Activated naive CD8-positive, alpha-beta T cell treated with anti-CD3 and anti-CD28 coated beads, Interleukin-2, amount 50 U/mL, for 24 hours (primary cell): ENCODE results near the gene STT3B.

Source experiments
- ATAC-seq: fragments of 150-1000 bp; cut with Tn5 transposase; one replicate; pipeline ENCODE4 v1.10.0; 2021
- DNase-seq: peaks from one replicate; pipeline ENCODE4 v3.0.0; 2021
- H3K27ac Mint-ChIP-seq: one replicate; pipeline ENCODE4 v1.8.0; 2021; ENCODE audit warnings: mild to moderate bottlenecking, mixed read lengths
- H3K27me3 Mint-ChIP-seq: one replicate; pipeline ENCODE4 v1.8.0; 2021; ENCODE audit warnings: mixed read lengths
- H3K36me3 Mint-ChIP-seq: one replicate; pipeline ENCODE4 v1.8.0; 2021; ENCODE audit warnings: low read depth, mixed read lengths
- H3K4me1 Mint-ChIP-seq: one replicate; pipeline ENCODE4 v1.8.0; 2021; ENCODE audit warnings: mixed read lengths
- H3K4me3 Mint-ChIP-seq: one replicate; pipeline ENCODE4 v1.8.0; 2021; ENCODE audit warnings: mild to moderate bottlenecking, moderate library complexity, mixed read lengths
- H3K9me3 Mint-ChIP-seq: one replicate; pipeline ENCODE4 v1.8.0; 2021; ENCODE audit warnings: mixed read lengths

The STT3B gene

DNA sequence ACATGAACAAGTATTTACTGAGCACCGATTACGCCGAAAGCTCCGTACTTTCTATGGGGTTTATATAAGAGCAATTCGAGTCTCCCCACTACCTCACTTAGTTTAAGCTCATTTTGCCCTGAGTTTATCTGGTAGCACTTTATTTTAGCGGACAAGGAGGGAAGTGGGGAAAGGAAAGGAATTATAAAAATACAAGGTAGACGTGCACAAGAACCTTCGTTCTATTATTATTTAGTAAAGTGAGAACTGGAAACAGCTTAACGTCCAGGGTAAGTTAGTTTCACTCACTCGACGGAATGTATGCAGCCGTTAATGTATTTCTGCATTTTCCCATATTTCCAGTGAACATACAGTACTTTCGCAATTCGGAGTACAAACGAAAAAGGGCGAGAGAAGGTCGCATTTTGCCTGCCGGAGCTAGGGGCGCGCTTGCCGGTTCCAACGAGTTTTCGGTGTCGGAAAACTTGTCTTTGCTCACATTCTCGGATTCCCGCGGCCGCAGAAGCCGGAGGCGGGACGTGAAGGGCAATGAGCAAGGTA is 1.2 kb upstream of the STT3B start:
- Mint-ChIP-seq H3K27me3 (no peaks in the 10 kb centered on the region), H3K27ac (peak overlapping the region; percentile 97), H3K4me1 (peaks cover 21% of the 10 kb centered on the region), H3K9me3 (no peaks in the 10 kb centered on the region), H3K4me3 (no peak overlapping the region), H3K36me3 (peaks cover 8% of the 10 kb centered on the region)
- no peak for ATAC-seq
- DNase-seq = no peak

DNA sequence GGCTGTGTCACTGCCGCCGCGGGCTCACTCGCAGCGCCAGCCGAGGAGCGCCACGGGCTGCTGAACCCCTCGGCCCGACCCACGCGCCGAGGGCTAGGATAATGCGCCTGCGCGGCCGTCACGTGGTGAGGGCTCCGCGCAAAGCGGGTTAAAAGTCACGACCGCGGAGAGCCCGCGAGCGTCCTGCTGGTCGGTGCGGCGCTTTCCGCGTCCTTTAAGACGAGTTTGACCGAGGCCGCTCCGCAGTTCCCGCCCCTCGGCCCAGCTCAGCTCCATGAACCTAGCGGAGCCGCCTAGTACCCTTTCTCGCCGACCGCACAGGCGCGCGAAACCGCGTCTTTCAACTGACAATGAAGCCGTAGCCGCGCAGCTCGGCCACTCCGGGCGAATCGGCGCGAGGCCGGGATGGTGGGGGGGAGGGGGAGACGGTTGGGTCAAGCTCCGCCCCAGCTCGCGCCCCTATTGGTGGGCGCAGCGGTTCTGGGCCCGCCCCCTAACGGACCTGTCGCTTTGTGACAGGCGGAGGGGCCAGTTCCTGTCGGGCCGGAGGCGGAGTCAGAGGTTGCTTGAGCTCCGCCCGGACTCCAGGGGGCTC is 636 bp upstream of the STT3B start:
- Mint-ChIP-seq H3K9me3 (no peaks in the 10 kb centered on the region), H3K27ac (peak overlapping the region; percentile 97), H3K4me3 (no peak overlapping the region), H3K4me1 (peaks cover 25% of the 10 kb centered on the region), H3K27me3 (no peaks in the 10 kb centered on the region), H3K36me3 (peaks cover 9% of the 10 kb centered on the region)
- ATAC-seq (peak; percentile 85), DNase-seq (peak; percentile 98)

DNA sequence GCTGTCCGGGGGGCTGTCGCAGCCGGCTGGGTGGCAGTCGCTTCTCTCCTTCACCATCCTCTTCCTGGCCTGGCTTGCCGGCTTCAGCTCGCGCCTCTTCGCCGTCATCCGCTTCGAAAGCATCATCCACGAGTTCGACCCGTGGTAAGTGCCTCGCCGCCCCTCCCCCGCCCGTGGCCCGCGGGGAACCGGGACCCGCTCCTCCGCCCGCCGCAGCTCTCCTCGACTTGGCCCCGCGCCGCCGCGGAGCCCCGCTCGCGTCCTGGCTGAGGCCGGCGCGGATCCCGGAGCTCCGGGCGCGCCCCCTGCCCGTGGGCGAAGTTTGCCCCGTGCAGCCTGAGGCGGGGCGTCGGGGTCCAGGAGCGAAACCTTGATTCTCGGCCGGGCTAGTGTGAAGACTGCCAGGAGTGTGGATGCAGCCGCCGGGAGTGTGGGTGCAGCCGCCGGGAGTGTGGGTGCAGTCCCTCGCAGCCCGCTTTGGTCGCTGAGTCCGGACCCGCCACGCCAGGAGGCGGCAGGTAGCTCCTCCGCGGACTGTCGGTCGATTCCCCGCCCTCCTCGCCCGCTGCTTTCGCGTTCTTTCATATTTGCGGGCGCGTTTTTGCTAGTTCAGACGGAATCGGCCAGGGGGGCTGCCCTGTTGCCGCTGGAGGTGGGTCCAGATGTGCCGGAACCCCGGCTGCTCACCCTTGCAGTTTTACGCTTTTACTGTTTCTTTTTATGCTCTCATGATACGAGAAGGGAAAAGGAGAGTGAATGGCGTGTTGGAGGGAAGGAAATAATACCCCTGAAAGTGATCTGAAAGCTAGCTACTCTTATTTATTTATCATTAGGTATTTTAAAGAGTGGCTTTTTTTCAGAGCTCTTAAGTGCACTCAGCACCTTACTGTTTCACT is 692 bp downstream of the STT3B start:
- peak; percentile 1 for ATAC-seq
- peak; percentile 57 for DNase-seq
- no peaks in the 10 kb centered on the region for H3K9me3 Mint-ChIP-seq
- peaks cover 38% of the 10 kb centered on the region for H3K4me1 Mint-ChIP-seq
- no peak overlapping the region for H3K4me3 Mint-ChIP-seq
- H3K36me3 Mint-ChIP-seq = peaks cover 19% of the 10 kb centered on the region
- H3K27ac Mint-ChIP-seq = peak overlapping the region; percentile 97
- no peaks in the 10 kb centered on the region for H3K27me3 Mint-ChIP-seq

DNA sequence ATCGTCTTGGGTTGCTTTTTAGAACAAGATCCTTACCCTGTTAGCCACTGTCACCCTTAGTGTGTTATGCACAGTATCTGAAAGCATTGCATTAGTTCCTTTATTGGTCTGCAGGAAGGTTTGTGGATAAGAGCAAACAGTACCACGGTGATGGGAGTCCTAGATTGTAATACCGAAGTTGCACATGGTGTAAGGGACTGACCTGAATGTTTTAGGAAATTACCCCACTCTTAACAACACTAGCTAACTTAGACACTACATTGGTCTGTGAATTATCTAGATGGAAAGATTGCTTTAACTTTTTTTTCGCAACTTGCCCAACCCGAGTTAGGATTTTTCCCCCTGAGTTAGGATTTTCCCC is 1.3 kb downstream of the STT3B start:
- H3K9me3 Mint-ChIP-seq = no peaks in the 10 kb centered on the region
- H3K27ac Mint-ChIP-seq = peak overlapping the region; percentile 91
- ATAC-seq (no peak), DNase-seq (no peak)
- no peak overlapping the region for H3K4me3 Mint-ChIP-seq
- H3K36me3 Mint-ChIP-seq = peaks cover 19% of the 10 kb centered on the region
- H3K4me1 Mint-ChIP-seq = peaks cover 44% of the 10 kb centered on the region
- H3K27me3 Mint-ChIP-seq = no peaks in the 10 kb centered on the region

DNA sequence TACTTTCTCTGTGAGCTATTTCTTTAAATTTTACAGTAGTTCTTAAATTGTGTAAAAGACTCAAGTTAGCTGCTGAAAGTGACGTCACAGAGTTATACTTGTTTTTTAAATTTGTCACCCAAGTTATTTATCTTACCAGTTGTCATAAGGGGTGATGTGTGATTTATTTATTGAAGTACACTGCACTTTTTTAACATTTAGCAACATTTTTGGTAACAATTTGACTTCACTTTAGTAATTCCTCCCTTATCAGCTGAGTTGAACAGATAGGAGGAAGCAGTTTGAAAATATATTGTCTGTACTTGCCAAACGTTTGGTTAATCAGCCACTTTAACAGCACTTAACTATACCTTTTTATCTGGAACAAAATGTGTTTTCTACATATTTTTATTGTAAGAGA is 3.8 kb downstream of the STT3B start:
- Mint-ChIP-seq H3K36me3 (peaks cover 23% of the 10 kb centered on the region), H3K27ac (peak overlapping the region; percentile 77), H3K9me3 (no peaks in the 10 kb centered on the region), H3K4me3 (no peak overlapping the region), H3K4me1 (peaks cover 64% of the 10 kb centered on the region), H3K27me3 (no peaks in the 10 kb centered on the region)
- ATAC-seq = no peak
- DNase-seq = no peak

DNA sequence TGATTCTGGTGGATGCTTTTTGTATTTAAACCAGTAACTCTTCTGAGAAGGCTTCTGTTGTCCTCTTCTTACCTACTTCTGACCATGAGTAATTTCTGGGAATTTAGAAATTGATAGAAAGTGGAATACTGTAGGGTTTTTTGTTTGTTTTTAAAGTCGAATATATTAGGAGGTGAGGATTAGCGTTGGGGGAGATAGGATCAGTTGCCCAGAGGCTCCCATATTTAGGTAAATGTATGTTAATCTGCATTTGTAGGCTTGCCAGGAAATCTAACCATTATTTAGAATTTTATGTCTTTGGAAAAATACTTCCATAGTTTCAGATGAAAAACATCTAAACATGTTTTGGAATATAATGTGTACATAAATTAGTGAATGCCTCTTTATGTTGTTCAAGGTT is 6.1 kb downstream of the STT3B start:
- Mint-ChIP-seq H3K4me3 (no peak overlapping the region), H3K36me3 (peaks cover 36% of the 10 kb centered on the region), H3K27ac (peak overlapping the region; percentile 61), H3K27me3 (no peaks in the 10 kb centered on the region), H3K9me3 (no peaks in the 10 kb centered on the region), H3K4me1 (peaks cover 77% of the 10 kb centered on the region)
- no peak for DNase-seq
- no peak for ATAC-seq

DNA sequence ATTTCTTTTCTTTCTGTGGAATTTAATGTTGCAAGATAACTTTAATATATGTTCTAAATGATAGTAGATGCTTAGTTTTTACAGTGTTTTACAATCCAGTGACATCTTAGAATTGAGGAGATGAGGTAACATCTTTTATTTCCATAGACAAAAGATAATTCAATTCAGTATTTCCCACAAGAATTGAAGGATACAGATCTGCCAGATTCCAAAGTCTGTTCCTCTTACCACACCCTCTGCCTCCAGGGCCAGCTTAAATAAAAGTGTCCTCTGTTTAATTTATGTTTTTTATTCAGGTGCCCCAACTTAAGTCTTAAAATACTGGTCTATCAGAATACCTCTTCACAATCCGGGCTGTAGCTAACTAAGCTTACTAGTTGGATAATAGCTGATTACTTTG is 6.5 kb downstream of the STT3B start:
- ATAC-seq (no peak), DNase-seq (no peak)
- Mint-ChIP-seq H3K9me3 (no peaks in the 10 kb centered on the region), H3K36me3 (peaks cover 36% of the 10 kb centered on the region), H3K4me1 (peaks cover 82% of the 10 kb centered on the region), H3K27ac (no peak overlapping the region), H3K27me3 (no peaks in the 10 kb centered on the region), H3K4me3 (no peak overlapping the region)

DNA sequence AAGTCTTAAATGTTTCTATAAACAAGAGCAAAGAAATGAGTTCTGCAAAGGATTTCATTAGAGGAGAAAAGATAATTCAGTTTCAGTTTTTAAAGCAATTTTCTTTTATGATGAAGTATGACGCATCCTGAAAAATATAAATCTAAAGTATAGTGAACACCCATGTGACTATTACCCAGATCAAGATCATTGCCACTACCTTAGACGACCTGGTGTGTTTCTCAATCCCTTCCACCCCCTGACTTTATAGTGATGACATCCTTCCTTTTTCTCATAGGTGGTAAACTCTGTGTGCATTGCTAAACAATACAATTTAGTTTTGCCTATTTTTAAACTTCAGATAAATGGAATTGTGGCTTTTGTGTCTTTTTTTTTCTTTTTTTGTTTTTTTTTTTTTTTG is 8.4 kb downstream of the STT3B start:
- Mint-ChIP-seq H3K4me1 (peaks cover 88% of the 10 kb centered on the region), H3K4me3 (no peak overlapping the region), H3K27me3 (no peaks in the 10 kb centered on the region), H3K9me3 (no peaks in the 10 kb centered on the region), H3K27ac (peak overlapping the region; percentile 62), H3K36me3 (peaks cover 33% of the 10 kb centered on the region)
- no peak for DNase-seq
- ATAC-seq = peak; percentile 77

DNA sequence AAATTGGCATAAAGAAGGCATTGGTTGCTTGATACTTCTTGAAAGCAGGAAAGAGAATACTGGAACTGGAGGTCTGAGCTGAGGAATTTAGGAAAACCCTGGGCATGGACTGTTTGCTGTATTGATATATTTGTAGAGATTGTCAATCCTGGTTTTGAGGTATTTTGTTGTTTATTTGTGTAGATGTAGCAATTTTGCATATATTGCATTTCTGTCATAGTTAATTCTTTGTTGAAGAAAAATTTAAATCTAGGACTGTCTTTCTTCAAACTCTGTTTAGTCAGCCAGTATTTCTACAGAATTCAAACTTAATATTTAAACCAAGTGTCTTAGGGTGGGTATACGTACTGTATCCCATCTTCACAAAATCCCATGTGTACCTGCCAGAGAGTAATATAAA is 9.5 kb downstream of the STT3B start:
- Mint-ChIP-seq H3K4me1 (peaks cover 88% of the 10 kb centered on the region), H3K4me3 (no peak overlapping the region), H3K36me3 (peaks cover 28% of the 10 kb centered on the region), H3K27ac (no peak overlapping the region), H3K27me3 (no peaks in the 10 kb centered on the region), H3K9me3 (no peaks in the 10 kb centered on the region)
- DNase-seq (no peak), ATAC-seq (no peak)

DNA sequence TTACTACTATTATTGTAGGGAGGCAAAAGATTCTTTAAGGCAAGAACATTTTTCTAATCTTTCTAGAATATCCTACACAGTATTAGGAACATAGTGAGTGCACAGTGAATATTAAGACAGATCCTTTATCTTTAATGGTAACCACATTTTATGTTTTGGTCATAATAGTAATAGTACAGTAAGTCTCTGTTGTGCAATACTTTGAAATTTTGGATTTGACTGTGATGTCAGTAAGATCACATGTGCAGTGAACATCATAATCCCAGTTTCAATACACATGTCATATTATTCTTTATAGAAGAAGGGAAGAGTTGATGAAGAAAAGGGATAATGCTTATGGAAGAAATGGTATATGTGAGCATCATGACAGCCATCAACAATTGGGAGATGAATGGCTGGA is 10.7 kb downstream of the STT3B start:
- peaks cover 20% of the 10 kb centered on the region for H3K36me3 Mint-ChIP-seq
- no peak overlapping the region for H3K4me3 Mint-ChIP-seq
- ATAC-seq = no peak
- no peak for DNase-seq
- no peaks in the 10 kb centered on the region for H3K27me3 Mint-ChIP-seq
- H3K9me3 Mint-ChIP-seq = no peaks in the 10 kb centered on the region
- no peak overlapping the region for H3K27ac Mint-ChIP-seq
- H3K4me1 Mint-ChIP-seq = peaks cover 86% of the 10 kb centered on the region

DNA sequence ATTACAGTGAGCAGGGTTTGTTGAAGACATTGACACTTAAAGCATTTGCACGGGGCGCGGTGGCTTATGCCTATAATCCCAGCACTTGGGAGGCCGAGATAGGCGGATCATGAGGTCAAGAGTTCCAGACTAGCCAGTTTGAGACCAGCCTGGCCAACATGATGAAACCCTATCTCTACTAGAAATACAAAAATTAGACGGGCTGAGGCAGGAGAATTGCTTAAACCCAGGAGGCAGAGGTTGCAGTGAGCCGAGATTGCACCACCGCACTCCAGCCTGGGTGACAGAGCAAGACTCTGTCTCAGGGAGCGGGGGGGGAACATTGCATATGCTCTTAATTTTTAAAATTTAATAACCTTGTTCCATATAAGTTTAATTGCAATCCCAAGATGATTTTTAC is 11.9 kb downstream of the STT3B start:
- ATAC-seq (no peak), DNase-seq (no peak)
- no peak overlapping the region for H3K27ac Mint-ChIP-seq
- no peak overlapping the region for H3K4me3 Mint-ChIP-seq
- H3K36me3 Mint-ChIP-seq = peaks cover 20% of the 10 kb centered on the region
- no peaks in the 10 kb centered on the region for H3K27me3 Mint-ChIP-seq
- no peaks in the 10 kb centered on the region for H3K9me3 Mint-ChIP-seq
- H3K4me1 Mint-ChIP-seq = peaks cover 81% of the 10 kb centered on the region

DNA sequence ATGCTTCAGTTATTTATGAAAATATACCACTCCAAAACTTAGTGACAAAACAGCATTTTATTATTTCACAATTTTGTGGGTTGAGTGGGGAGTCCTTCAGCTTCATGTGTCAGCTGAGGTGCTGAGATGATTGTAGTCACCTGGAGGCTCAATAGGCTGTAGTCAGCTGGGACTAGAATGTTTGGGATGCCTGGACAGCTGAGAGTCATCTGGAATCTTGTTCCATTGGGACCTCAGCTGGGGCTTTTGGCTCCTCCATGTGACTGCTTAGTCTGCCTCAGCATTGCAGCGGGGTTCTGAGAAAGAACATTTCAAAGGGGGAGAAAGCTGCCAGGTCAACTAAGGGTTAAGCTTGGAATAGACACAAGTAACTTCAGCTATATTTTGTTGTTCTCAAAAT is 13.4 kb downstream of the STT3B start:
- Mint-ChIP-seq H3K4me3 (no peak overlapping the region), H3K27me3 (no peaks in the 10 kb centered on the region), H3K9me3 (no peaks in the 10 kb centered on the region), H3K27ac (peak overlapping the region; percentile 6), H3K4me1 (peaks cover 84% of the 10 kb centered on the region), H3K36me3 (peaks cover 18% of the 10 kb centered on the region)
- ATAC-seq (no peak), DNase-seq (no peak)

DNA sequence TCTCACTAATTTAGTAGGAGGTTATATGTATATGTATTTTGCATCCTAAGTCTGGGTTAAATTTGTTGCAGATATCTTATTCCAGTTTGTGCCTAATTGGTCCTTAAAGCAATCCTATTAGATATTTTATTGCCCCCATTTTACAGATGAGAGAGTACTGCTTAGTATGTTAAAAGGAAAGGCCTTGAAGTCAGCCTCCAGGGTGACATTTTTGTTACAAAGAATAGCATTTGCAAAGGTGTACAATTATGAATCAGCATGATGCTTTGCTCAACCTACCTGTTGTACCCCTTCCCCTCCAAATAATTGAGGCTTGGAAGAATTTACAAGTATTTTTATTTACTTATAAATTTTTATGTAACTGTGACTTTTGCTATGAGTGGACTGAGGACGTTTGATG is 14.0 kb downstream of the STT3B start:
- no peak for ATAC-seq
- H3K4me1 Mint-ChIP-seq = peaks cover 86% of the 10 kb centered on the region
- no peaks in the 10 kb centered on the region for H3K9me3 Mint-ChIP-seq
- no peak for DNase-seq
- peaks cover 15% of the 10 kb centered on the region for H3K36me3 Mint-ChIP-seq
- no peak overlapping the region for H3K27ac Mint-ChIP-seq
- no peaks in the 10 kb centered on the region for H3K27me3 Mint-ChIP-seq
- H3K4me3 Mint-ChIP-seq = no peak overlapping the region

DNA sequence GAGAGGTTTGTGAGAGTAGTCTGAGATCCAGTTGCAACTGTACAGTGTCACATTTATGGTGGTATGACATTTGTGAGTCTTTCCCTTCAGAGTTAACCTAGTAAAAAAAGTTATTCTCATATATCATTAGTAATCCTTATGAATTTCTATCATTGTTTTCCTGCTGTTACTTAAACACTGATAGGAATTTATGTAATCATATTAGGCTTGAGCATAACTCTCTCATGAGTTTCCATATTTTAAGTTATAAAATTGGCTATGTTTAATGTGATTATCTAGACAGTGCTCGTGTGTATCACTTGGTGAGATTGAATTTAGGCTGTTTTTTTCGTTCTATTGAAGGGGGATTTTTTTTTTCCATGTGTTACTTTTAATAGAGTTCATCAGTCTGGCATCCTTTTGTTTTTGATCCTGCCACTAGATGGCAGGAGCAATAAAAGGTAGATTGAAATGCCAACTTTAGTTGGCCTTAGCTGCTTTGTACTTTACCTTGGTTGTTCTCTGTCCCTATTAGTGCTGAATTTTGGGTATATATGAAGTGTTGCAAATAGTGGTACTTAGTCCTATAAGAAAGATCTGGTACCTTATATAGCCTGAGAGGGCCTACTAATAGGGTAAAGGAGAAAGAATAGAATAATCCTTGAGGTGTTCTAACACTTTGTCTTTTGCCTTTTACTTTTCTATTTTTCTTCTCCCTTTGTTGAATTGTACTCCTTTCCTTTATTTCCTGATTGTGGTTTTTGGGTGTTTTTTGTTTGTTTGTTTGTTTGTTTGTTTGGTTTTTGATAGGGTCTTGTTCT is 17.9 kb downstream of the STT3B start:
- ATAC-seq (peak; percentile 73), DNase-seq (no peak)
- H3K4me3 Mint-ChIP-seq = no peak overlapping the region
- H3K27ac Mint-ChIP-seq = peak overlapping the region; percentile 46
- peaks cover 76% of the 10 kb centered on the region for H3K4me1 Mint-ChIP-seq
- H3K36me3 Mint-ChIP-seq = peaks cover 11% of the 10 kb centered on the region
- H3K27me3 Mint-ChIP-seq = no peaks in the 10 kb centered on the region
- H3K9me3 Mint-ChIP-seq = peaks cover 6% of the 10 kb centered on the region
